Stomach (tissue), 4 donors: ENCODE results near the gene ANTXR1.

Source experiments
- EP300 ChIP-seq: sonication (generic); formaldehyde crosslinking; IDR thresholded peaks from one replicate; pipeline ENCODE4 v1.6.1; 2017; ENCODE audit warnings: antibody characterized with exemption
- POLR2A ChIP-seq, 4 donors: fragments of 450-650 bp; IDR thresholded peaks; one replicate each; pipeline ENCODE4 v1.6.1; 2016; ENCODE audit warnings: antibody characterized with exemption in 4 of 4, control low read depth in 2 of 4, mild to moderate bottlenecking in 1 of 4, moderate library complexity in 1 of 4
- POLR2AphosphoS5 ChIP-seq, 3 donors: sonication (generic); formaldehyde crosslinking; IDR thresholded peaks; one replicate each; pipeline ENCODE4 v1.6.1; 2016; ENCODE audit warnings: antibody characterized with exemption in 3 of 3
- TF ChIP-seq, protein P1 (sequence below), 7 experiments: fragments of 450-650 bp in 4 of 7; fragments of 200-600 bp in 3 of 7; sonication (generic) in 3 of 7; IDR thresholded peaks; one replicate each; pipeline ENCODE4 v1.5.1; 2016 to 2019; ENCODE audit warnings: antibody characterized with exemption in 7 of 7, control low read depth in 2 of 7, mild to moderate bottlenecking in 1 of 7

DNA sequence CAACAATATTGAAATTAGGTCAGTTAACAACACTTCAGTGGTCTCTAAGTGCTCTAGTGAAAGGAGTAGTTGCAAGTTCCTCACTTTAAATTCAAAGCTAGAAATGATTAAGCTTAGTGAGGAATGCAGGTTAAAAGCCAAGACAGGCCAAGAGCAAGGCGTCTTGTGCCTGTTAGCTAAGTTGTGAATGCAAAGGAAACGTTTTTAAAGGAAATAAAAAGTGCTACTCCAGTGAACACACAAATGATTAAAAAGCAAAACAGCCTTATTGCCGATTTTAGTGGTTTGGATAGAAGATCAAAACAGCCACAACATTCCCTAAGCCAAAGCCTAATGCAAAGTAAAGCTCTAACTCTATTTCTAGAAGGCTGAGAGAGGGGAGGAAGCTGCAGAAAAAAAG lies 44.7 kb downstream of the ANTXR1 start:
- TF ChIP-seq POLR2A (IDR thresholded peaks at IDR 0.05) = no peak
- TF ChIP-seq, protein P1, sequence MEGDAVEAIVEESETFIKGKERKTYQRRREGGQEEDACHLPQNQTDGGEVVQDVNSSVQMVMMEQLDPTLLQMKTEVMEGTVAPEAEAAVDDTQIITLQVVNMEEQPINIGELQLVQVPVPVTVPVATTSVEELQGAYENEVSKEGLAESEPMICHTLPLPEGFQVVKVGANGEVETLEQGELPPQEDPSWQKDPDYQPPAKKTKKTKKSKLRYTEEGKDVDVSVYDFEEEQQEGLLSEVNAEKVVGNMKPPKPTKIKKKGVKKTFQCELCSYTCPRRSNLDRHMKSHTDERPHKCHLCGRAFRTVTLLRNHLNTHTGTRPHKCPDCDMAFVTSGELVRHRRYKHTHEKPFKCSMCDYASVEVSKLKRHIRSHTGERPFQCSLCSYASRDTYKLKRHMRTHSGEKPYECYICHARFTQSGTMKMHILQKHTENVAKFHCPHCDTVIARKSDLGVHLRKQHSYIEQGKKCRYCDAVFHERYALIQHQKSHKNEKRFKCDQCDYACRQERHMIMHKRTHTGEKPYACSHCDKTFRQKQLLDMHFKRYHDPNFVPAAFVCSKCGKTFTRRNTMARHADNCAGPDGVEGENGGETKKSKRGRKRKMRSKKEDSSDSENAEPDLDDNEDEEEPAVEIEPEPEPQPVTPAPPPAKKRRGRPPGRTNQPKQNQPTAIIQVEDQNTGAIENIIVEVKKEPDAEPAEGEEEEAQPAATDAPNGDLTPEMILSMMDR (IDR thresholded peaks at IDR 0.05) = no peak
- no peak for TF ChIP-seq POLR2AphosphoS5 (IDR thresholded peaks at IDR 0.05)
- no peak for TF ChIP-seq EP300
